ENCODE data around the gene ZNF469. TPM values are rescaled to one million over a fixed set of nuclear protein-coding genes. Genes with fewer than 3 reads are reported as not detected.

Gene ZNF469
- total and polyA plus RNA-seq, 9 of the 15 experiments (the other 6 are each of a cell fraction or from before 2014, with no cell fraction given) = 0.01 to 0.04 TPM; not detected in 7

DNA sequence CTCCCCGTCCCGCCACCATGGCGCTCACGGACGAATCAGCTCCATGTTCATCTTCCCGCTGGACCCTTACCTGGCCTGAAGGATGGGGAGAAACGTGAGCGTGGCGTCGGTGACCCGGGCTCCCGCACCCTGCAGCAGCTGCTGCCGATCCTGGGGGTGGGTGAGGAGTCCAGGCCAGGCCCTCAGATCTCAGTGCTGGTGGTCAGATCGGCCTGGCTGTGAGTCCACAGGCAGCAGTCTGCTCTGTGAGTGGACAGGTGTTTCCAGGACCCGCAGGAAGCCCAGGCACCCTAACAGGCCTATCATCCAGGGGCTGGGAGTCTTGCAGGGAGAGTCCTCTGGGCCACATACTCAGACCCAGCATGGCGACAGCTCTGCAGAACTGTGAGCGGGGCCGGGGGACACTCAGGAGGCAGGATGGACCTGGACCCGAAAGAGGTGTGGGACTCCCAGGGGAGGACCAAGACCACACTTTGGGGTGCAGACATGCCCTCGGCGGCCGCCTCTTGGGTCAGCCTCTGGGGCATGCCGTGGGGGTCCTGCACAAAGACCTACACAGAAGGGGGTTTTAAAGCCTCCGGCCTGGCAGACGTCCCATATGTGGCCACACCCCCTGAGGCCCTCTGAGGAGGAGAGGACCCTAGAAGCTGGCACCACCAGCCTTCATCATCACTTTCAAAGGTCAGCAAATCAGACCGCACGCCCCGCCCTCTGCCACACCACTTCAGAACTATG, 27.2 kb upstream of the ZNF469 start (continued):
- TF ChIP-seq, protein P1, sequence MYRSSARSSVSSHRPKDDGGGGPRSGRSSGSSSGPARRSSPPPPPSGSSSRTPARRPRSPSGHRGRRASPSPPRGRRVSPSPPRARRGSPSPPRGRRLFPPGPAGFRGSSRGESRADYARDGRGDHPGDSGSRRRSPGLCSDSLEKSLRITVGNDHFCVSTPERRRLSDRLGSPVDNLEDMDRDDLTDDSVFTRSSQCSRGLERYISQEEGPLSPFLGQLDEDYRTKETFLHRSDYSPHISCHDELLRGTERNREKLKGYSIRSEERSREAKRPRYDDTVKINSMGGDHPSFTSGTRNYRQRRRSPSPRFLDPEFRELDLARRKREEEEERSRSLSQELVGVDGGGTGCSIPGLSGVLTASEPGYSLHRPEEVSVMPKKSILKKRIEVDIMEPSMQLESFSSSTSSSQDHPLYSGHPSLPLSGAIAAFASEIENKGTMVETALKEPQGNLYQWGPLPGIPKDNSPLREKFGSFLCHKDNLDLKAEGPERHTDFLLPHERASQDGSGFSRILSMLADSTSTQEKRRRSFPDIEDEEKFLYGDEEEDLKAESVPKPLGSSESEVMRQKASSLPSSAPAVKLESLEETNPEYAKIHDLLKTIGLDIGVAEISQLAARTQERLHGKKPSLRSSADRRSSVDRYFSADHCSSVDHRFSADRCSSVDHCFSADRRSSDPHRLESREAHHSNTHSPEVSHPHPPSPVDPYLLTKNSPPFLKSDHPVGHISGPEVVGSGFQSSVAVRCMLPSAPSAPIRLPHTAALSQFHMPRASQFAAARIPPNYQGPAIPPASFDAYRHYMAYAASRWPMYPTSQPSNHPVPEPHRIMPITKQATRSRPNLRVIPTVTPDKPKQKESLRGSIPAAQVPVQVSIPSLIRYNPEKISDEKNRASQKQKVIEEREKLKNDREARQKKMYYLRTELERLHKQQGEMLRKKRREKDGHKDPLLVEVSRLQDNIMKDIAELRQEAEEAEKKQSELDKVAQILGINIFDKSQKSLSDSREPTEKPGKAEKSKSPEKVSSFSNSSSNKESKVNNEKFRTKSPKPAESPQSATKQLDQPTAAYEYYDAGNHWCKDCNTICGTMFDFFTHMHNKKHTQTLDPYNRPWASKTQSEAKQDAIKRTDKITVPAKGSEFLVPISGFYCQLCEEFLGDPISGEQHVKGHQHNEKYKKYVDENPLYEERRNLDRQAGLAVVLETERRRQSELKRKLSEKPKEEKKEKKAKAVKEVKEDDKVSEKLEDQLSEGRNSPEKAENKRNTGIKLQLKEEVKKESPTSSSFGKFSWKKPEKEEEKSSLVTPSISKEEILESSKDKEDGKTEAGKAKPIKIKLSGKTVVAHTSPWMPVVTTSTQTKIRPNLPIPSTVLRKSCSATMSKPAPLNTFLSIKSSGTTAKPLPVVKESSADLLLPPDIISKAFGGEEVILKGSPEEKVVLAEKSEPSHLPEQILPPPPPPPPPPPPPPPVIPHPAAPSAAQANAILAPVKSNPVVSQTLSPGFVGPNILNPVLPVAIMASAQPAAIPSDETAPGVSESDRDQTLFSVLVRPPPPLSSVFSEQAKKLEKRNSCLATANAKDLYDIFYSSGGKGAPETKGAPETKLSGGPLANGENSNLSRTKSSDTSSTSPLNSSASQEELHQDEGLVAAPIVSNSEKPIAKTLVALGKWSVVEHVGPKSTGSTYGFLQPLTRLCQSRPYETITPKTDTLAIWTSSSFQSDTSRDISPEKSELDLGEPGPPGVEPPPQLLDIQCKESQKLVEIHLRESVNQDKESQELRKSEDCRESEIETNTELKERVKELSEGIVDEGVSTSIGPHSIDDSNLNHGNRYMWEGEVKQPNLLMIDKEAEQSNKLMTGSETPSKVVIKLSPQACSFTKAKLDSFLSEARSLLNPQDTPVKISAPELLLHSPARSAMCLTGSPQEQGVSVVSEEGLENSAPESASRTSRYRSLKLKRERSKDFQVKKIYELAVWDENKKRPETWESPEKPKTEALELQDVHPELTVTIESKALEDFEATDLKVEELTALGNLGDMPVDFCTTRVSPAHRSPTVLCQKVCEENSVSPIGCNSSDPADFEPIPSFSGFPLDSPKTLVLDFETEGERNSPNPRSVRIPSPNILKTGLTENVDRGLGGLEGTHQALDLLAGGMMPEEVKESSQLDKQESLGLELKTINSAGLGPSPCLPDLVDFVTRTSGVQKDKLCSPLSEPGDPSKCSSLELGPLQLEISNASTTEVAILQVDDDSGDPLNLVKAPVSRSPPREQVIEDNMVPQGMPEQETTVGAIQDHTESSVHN (IDR thresholded peaks at IDR 0.05; ENCODE audit: borderline replicate concordance in 1 of 2, low read depth in 1 of 2) = no peak
- TF ChIP-seq, protein P2, sequence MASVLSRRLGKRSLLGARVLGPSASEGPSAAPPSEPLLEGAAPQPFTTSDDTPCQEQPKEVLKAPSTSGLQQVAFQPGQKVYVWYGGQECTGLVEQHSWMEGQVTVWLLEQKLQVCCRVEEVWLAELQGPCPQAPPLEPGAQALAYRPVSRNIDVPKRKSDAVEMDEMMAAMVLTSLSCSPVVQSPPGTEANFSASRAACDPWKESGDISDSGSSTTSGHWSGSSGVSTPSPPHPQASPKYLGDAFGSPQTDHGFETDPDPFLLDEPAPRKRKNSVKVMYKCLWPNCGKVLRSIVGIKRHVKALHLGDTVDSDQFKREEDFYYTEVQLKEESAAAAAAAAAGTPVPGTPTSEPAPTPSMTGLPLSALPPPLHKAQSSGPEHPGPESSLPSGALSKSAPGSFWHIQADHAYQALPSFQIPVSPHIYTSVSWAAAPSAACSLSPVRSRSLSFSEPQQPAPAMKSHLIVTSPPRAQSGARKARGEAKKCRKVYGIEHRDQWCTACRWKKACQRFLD (CRISPR knock-in tag; IDR thresholded peaks at IDR 0.05) = no peak
- TF ChIP-seq KDM2B (CRISPR knock-in tag; IDR thresholded peaks at IDR 0.05) (no peak), ETV1 (tag; conservative IDR thresholded peaks at IDR 0.05; ENCODE audit: low read depth) (no peak), NCOA6 (IDR thresholded peaks at IDR 0.05) (no peak), L3MBTL2 (IDR thresholded peaks at IDR 0.05) (no peak), JUND (IDR thresholded peaks at IDR 0.05; ENCODE audit: borderline replicate concordance, low read depth, low read length) (no peak), JUND (tag; IDR thresholded peaks at IDR 0.05; ENCODE audit: borderline replicate concordance, low read depth, low read length) (no peak), HSF4 (CRISPR knock-in tag; IDR thresholded peaks at IDR 0.05; ENCODE audit: borderline replicate concordance) (no peak)
- TF ChIP-seq, protein P3, sequence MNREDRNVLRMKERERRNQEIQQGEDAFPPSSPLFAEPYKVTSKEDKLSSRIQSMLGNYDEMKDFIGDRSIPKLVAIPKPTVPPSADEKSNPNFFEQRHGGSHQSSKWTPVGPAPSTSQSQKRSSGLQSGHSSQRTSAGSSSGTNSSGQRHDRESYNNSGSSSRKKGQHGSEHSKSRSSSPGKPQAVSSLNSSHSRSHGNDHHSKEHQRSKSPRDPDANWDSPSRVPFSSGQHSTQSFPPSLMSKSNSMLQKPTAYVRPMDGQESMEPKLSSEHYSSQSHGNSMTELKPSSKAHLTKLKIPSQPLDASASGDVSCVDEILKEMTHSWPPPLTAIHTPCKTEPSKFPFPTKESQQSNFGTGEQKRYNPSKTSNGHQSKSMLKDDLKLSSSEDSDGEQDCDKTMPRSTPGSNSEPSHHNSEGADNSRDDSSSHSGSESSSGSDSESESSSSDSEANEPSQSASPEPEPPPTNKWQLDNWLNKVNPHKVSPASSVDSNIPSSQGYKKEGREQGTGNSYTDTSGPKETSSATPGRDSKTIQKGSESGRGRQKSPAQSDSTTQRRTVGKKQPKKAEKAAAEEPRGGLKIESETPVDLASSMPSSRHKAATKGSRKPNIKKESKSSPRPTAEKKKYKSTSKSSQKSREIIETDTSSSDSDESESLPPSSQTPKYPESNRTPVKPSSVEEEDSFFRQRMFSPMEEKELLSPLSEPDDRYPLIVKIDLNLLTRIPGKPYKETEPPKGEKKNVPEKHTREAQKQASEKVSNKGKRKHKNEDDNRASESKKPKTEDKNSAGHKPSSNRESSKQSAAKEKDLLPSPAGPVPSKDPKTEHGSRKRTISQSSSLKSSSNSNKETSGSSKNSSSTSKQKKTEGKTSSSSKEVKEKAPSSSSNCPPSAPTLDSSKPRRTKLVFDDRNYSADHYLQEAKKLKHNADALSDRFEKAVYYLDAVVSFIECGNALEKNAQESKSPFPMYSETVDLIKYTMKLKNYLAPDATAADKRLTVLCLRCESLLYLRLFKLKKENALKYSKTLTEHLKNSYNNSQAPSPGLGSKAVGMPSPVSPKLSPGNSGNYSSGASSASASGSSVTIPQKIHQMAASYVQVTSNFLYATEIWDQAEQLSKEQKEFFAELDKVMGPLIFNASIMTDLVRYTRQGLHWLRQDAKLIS (CRISPR knock-in tag; IDR thresholded peaks at IDR 0.05) = no peak
- TF ChIP-seq, protein P4, sequence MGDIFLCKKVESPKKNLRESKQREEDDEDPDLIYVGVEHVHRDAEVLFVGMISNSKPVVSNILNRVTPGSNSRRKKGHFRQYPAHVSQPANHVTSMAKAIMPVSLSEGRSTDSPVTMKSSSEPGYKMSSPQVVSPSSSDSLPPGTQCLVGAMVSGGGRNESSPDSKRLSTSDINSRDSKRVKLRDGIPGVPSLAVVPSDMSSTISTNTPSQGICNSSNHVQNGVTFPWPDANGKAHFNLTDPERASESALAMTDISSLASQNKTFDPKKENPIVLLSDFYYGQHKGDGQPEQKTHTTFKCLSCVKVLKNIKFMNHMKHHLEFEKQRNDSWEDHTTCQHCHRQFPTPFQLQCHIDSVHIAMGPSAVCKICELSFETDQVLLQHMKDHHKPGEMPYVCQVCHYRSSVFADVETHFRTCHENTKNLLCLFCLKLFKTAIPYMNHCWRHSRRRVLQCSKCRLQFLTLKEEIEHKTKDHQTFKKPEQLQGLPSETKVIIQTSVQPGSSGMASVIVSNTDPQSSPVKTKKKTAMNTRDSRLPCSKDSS (IDR thresholded peaks at IDR 0.05; ENCODE audit: low read depth, partially characterized antibody) = no peak

All from K562 (cell line).